Esophagus muscularis mucosa (tissue), 4 donors: ENCODE results near the gene TSHZ3. TPM values are rescaled to one million over a fixed set of nuclear protein-coding genes. Genes with fewer than 3 reads are reported as not detected.

Experiments
- DNase-seq: peaks from one replicate; pipeline ENCODE4 v3.0.0-alpha.2; 2017; ENCODE audit errors: extremely low spot score
- H3K27ac ChIP-seq, 4 donors: fragments of 200-600 bp; sonication (generic); replicated peaks in 1 of 4; 1 replicate in 3 of 4; 2 replicates in 1 of 4; pipeline ENCODE4 v1.5.1; 2016 to 2019; ENCODE audit warnings: mild to moderate bottlenecking in 1 of 4
- H3K27me3 ChIP-seq, 4 donors: fragments of 200-600 bp; sonication (generic); one replicate each; pipeline versions ENCODE4 v1.5.1 to v1.6.0; 2016 to 2019
- H3K36me3 ChIP-seq, 4 donors: fragments of 200-600 bp; sonication (generic); one replicate each; pipeline ENCODE4 v1.5.1; 2016 to 2019
- H3K4me1 ChIP-seq, 4 donors: fragments of 200-600 bp; sonication (generic); one replicate each; pipeline ENCODE4 v1.5.1; 2016 to 2019
- H3K4me3 ChIP-seq, 4 donors: fragments of 200-600 bp; sonication (generic); 1 replicate in 2 of 4; 2 replicates in 2 of 4; pipeline ENCODE4 v1.5.1; 2016 to 2019; ENCODE audit warnings: mild to moderate bottlenecking in 4 of 4, moderate library complexity in 1 of 4
- H3K9me3 ChIP-seq, 4 donors: fragments of 200-600 bp; sonication (generic); 1 replicate in 3 of 4; 2 replicates in 1 of 4; pipeline ENCODE4 v1.5.1; 2016 to 2019
- CTCF ChIP-seq, 3 experiments: fragments of 200-600 bp in 2 of 3; fragments of 450-650 bp in 1 of 3; sonication (generic) in 2 of 3; IDR thresholded peaks; one replicate each; pipeline ENCODE4 v1.5.1; 2017 to 2019; ENCODE audit warnings: antibody characterized with exemption in 3 of 3, mild to moderate bottlenecking in 2 of 3, moderate library complexity in 1 of 3
- EP300 ChIP-seq: sonication (generic); formaldehyde crosslinking; IDR thresholded peaks from one replicate; pipeline ENCODE4 v1.6.1; 2017; ENCODE audit warnings: antibody characterized with exemption
- POLR2A ChIP-seq: fragments of 450-650 bp; IDR thresholded peaks from one replicate; pipeline ENCODE4 v1.6.1; 2017; ENCODE audit warnings: antibody characterized with exemption, moderate library complexity, mild to moderate bottlenecking, low read depth
- POLR2AphosphoS5 ChIP-seq, 2 donors: sonication (generic); formaldehyde crosslinking; IDR thresholded peaks; one replicate each; pipeline ENCODE4 v1.6.1; 2017; ENCODE audit warnings: antibody characterized with exemption in 2 of 2
- WGBS: methylation state at CpG from one replicate; pipeline ENCODE4 v1.1.5; 2018; 5-methylcytosine and 5-hydroxymethylcytosine counted together
- intact Hi-C: fragments of 100-400 bp; cut with DNase I; formaldehyde crosslinking; loops from one replicate; pipeline ENCODE4 v1.15.1; 2023
- total RNA-seq, 4 donors: library from RNA; depleted of rRNA; stranded (reverse); fragments of >200 nt; gene quantifications; one replicate each; pipeline versions ENCODE4 v1.1.0 to v1.2.1, GENCODE V29; 2016

The TSHZ3 gene
- total RNA-seq, 4 donors from 2014 or later: 17.1 to 45.5 (median 24.6) TPM

DNA sequence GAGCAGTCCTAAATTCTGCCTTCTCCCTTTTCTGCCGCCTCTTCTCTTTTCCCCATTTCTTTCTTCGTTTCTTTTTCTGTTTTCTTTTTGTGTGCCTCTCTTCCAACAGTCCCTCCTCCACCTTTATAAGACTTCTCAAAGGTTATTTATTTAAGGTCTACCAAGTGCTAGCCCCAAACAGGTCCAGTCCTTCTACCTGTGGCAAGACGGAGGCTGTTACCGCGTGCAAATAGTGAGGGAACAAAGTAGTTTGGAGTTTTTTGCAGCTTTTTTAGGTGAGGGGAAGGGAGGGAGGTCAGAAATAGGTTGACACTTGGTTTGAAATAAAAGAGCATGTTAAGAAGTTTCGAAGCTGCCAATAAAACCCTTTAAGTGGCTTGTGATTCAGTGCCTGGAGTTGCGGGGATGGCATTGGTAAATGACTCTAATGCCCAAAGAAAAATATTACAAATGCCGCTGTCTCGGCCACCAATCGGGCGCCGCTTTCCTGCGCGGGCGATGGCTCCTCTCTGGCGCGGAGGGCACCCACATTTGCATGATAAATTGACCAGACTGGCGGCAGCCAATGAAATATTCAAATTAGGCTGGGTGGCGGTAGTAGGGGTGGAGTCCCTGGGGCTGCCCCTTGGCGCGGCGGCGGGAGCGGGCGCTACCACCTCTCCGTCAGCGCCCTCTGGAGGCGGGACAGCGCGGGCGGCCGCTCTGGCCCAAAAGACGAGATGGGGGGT is 7.5 kb upstream of the TSHZ3 start:
- no peak overlapping the region for H3K27ac ChIP-seq
- peaks cover 0 to 18% (median 0%) of the 10 kb centered on the region in 4 donors for H3K27me3 ChIP-seq
- H3K36me3 ChIP-seq: peaks cover 0 to 3% (median 0%) of the 10 kb centered on the region in 4 donors
- no peak for DNase-seq
- peak; percentile 28 to 64 (median 51) for TF ChIP-seq CTCF (IDR thresholded peaks at IDR 0.05)
- TF ChIP-seq POLR2A: no peak
- H3K4me1 ChIP-seq: peaks cover 6 to 45% (median 26%) of the 10 kb centered on the region in 4 donors
- no peaks in the 10 kb centered on the region for H3K9me3 ChIP-seq
- intact Hi-C loops: loop anchor here (10.0 kb wide), 1 partner anchor 672 kb away; no protein-coding TSS in a partner anchor
- 60% methylated on average over 33 of the region's 33 CpGs for WGBS
- peak overlapping the region; percentile 4 to 28 (median 14) for H3K4me3 ChIP-seq

DNA sequence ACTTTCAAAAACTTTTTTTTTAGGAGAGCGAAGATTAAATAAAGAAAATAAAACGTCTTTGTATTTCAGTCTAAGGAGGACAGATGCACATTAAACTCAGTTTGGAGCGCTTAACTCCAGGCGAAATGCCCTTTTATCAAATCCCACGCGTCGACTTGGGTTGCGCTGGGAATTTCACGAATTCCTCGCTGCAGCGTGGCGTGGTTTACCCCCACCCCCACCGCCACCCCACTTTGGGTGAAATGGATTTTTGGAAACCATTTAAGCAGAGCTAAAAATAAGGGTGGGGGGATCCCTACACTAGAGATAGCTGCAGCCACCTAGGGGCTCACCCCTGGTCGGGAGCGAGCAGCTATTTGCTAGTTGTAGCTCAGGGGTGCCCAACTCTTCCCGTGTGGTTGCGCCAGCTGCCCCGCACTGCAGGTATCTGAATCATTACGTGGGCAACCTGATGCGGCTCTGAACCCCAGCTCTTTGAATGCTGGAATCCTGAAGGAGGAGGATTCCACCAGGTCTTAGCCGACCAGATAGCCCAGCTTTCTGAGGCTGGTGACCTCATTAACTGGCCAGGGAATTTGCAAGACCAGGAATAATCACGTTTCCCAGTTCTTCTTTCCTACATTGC is 6.5 kb upstream of the TSHZ3 start:
- no peak for DNase-seq
- TF ChIP-seq POLR2A (no peak), EP300 (no peak), CTCF (IDR thresholded peaks at IDR 0.05) (no peak), POLR2AphosphoS5 (IDR thresholded peaks at IDR 0.05) (no peak)
- H3K4me1 ChIP-seq: peaks cover 12 to 50% (median 32%) of the 10 kb centered on the region in 4 donors
- H3K36me3 ChIP-seq: peaks cover 0 to 3% (median 0%) of the 10 kb centered on the region in 4 donors
- no peaks in the 10 kb centered on the region for H3K9me3 ChIP-seq
- WGBS: 76% methylated on average over 17 of the region's 22 CpGs
- H3K27me3 ChIP-seq: peaks cover 0 to 18% (median 0%) of the 10 kb centered on the region in 4 donors
- intact Hi-C loops: loop anchor here (10.0 kb wide), 1 partner anchor 671 kb away; no protein-coding TSS in a partner anchor
- H3K27ac ChIP-seq: no peak overlapping the region
- no peak overlapping the region for H3K4me3 ChIP-seq

GRCh38 chr19:31354799-31355664 is 5.8 kb upstream of the TSHZ3 start:
- Histone ChIP-seq H3K27me3 (peaks cover 0 to 18% (median 0%) of the 10 kb centered on the region in 4 donors), H3K4me3 (no peak overlapping the region), H3K27ac (no peak overlapping the region), H3K4me1 (peaks cover 12 to 50% (median 32%) of the 10 kb centered on the region in 4 donors), H3K9me3 (no peaks in the 10 kb centered on the region), H3K36me3 (no peaks in the 10 kb centered on the region)
- intact Hi-C loops: loop anchor here (10.0 kb wide), 1 partner anchor 670 kb away; no protein-coding TSS in a partner anchor
- TF ChIP-seq POLR2AphosphoS5 (IDR thresholded peaks at IDR 0.05) (no peak), EP300 (no peak), CTCF (IDR thresholded peaks at IDR 0.05) (no peak)
- no peak for DNase-seq
- 72% methylated on average over 21 of the region's 25 CpGs for WGBS

- intact Hi-C loops: loop anchor here (10.0 kb wide), 1 partner anchor 670 kb away; no protein-coding TSS in a partner anchor
These were observed 5.1 kb upstream of the TSHZ3 start for GRCh38 chr19:31354316-31354715.

More at GRCh38 chr19:31354316-31354715, 5.1 kb upstream of the TSHZ3 start:
- H3K4me1 ChIP-seq: peaks cover 12 to 50% (median 32%) of the 10 kb centered on the region in 4 donors
- no peak for DNase-seq
- TF ChIP-seq CTCF (IDR thresholded peaks at IDR 0.05) (no peak), POLR2AphosphoS5 (IDR thresholded peaks at IDR 0.05) (no peak)
- no peaks in the 10 kb centered on the region for H3K9me3 ChIP-seq
- no peaks in the 10 kb centered on the region for H3K36me3 ChIP-seq
- H3K27ac ChIP-seq: no peak overlapping the region
- no peak overlapping the region for H3K4me3 ChIP-seq
- peaks cover 0 to 18% (median 0%) of the 10 kb centered on the region in 4 donors for H3K27me3 ChIP-seq
- WGBS: 83% methylated on average over 10 of the region's 10 CpGs
